CD14-positive monocyte (primary cell): ENCODE measurements around the gene TGFBR3. TPM values are rescaled to one million over a fixed set of nuclear protein-coding genes. Genes with fewer than 3 reads are reported as not detected.

Experiments
- DNase-seq, 3 donors: peaks; one replicate each; pipeline ENCODE4 v3.0.0-alpha.2; 2011 to 2022
- H2AFZ ChIP-seq: 2 replicates; pipeline ENCODE4 v1.6.0; 2012; ENCODE audit warnings: mild to moderate bottlenecking, low read depth, low read length, inconsistent platforms; ENCODE audit not compliant: insufficient read depth, poor library complexity, severe bottlenecking
- H3K27ac ChIP-seq, 2 donors: 1 replicate in 1 of 2; 2 replicates in 1 of 2; pipeline ENCODE4 v1.5.1; 2012 to 2013; ENCODE audit warnings: low read length in 2 of 2, control low read depth in 1 of 2, inconsistent platforms in 1 of 2, low read depth in 1 of 2, mild to moderate bottlenecking in 1 of 2
- H3K27me3 ChIP-seq, 2 donors: one replicate each; pipeline versions ENCODE4 v1.6.0 to v1.6.1; 2011 to 2013; ENCODE audit warnings: low read length in 2 of 2; ENCODE audit not compliant: control insufficient read depth in 2 of 2, insufficient read depth in 2 of 2
- H3K36me3 ChIP-seq, 2 donors: replicated peaks in 1 of 2; 1 replicate in 1 of 2; 2 replicates in 1 of 2; pipeline versions ENCODE4 v1.5.1 to v1.6.1; 2012 to 2013; ENCODE audit warnings: low read length in 2 of 2, control low read depth in 1 of 2, inconsistent platforms in 1 of 2, mild to moderate bottlenecking in 1 of 2; ENCODE audit not compliant: insufficient read depth in 2 of 2, control insufficient read depth in 1 of 2
- H3K4me1 ChIP-seq, 2 donors: 1 replicate in 1 of 2; 2 replicates in 1 of 2; pipeline versions ENCODE4 v1.5.1 to v1.6.1; 2012 to 2013; ENCODE audit warnings: low read length in 2 of 2, control low read depth in 1 of 2, inconsistent platforms in 1 of 2, mild to moderate bottlenecking in 1 of 2, moderate library complexity in 1 of 2; ENCODE audit not compliant: insufficient read depth in 2 of 2, control insufficient read depth in 1 of 2
- H3K4me2 ChIP-seq: replicated peaks from 2 replicates; pipeline ENCODE3; 2012; ENCODE audit warnings: low read length, moderate library complexity, mild to moderate bottlenecking; ENCODE audit not compliant: poor library complexity, severe bottlenecking; ENCODE audit errors: extremely low read depth
- H3K4me3 ChIP-seq, 3 experiments: fragments of 200-600 bp in 1 of 3; sonication (generic) in 1 of 3; replicated peaks in 1 of 3; 1 replicate in 2 of 3; 2 replicates in 1 of 3; pipeline ENCODE4 v1.5.1; 2011 to 2013; ENCODE audit warnings: low read length in 3 of 3, mild to moderate bottlenecking in 3 of 3, control low read depth in 2 of 3, low read depth in 2 of 3, inconsistent platforms in 1 of 3, moderate library complexity in 1 of 3
- H3K79me2 ChIP-seq: 2 replicates; pipeline ENCODE4 v1.6.0; 2012; ENCODE audit warnings: mild to moderate bottlenecking, control low read depth, inconsistent platforms, low read length, moderate library complexity; ENCODE audit not compliant: insufficient read depth
- H3K9ac ChIP-seq: 2 replicates; pipeline ENCODE4 v1.6.0; 2017; ENCODE audit warnings: low read length, mild to moderate bottlenecking; ENCODE audit not compliant: insufficient read depth, poor library complexity, severe bottlenecking
- H3K9me3 ChIP-seq, 2 donors: replicated peaks in 1 of 2; 1 replicate in 1 of 2; 2 replicates in 1 of 2; pipeline versions ENCODE4 v1.5.1 to v1.6.1; 2012 to 2013; ENCODE audit warnings: low read length in 2 of 2, control low read depth in 1 of 2; ENCODE audit not compliant: control insufficient read depth in 1 of 2, insufficient read depth in 1 of 2
- H4K20me1 ChIP-seq: 2 replicates; pipeline ENCODE4 v1.6.0; 2012; ENCODE audit warnings: mild to moderate bottlenecking, low read length, control low read depth, moderate library complexity; ENCODE audit not compliant: insufficient read depth
- H3K27ac Mint-ChIP-seq, 7 donors: one replicate each; pipeline ENCODE4 v1.8.0; 2020; ENCODE audit warnings: mild to moderate bottlenecking in 7 of 7, mixed read lengths in 7 of 7, moderate library complexity in 6 of 7, inconsistent platforms in 2 of 7
- H3K27me3 Mint-ChIP-seq, 3 donors: one replicate each; pipeline ENCODE4 v1.8.0; 2021 to 2022; ENCODE audit warnings: low read depth in 3 of 3, mild to moderate bottlenecking in 3 of 3, mixed read lengths in 3 of 3, moderate library complexity in 3 of 3, inconsistent platforms in 1 of 3
- H3K36me3 Mint-ChIP-seq, 2 donors: one replicate each; pipeline ENCODE4 v1.8.0; 2020; ENCODE audit warnings: mixed read lengths in 2 of 2, inconsistent platforms in 1 of 2, mild to moderate bottlenecking in 1 of 2
- H3K4me1 Mint-ChIP-seq: one replicate; pipeline ENCODE4 v1.8.0; 2020; ENCODE audit warnings: mild to moderate bottlenecking, mixed read lengths
- H3K4me3 Mint-ChIP-seq, 2 donors: one replicate each; pipeline ENCODE4 v1.8.0; 2020; ENCODE audit warnings: mild to moderate bottlenecking in 2 of 2, mixed read lengths in 2 of 2, moderate library complexity in 1 of 2
- H3K9me3 Mint-ChIP-seq, 7 donors: one replicate each; pipeline ENCODE4 v1.8.0; 2020 to 2022; ENCODE audit warnings: mixed read lengths in 7 of 7, mild to moderate bottlenecking in 6 of 7, moderate library complexity in 6 of 7, inconsistent platforms in 2 of 7
- WGBS: methylation state at CpG from one replicate; pipeline ENCODE4 v1.1.5; 2013; ENCODE audit warnings: missing lambda C conversion rate; ENCODE audit not compliant: insufficient coverage; 5-methylcytosine and 5-hydroxymethylcytosine counted together
- intact Hi-C, 2 donors: fragments of 100-400 bp; cut with micrococcal nuclease; formaldehyde crosslinking; loops; one replicate each; pipeline versions ENCODE4 v1.15.0 to v1.15.1; 2023
- polyA plus RNA-seq, 3 donors: library from polyadenylated mRNA; depleted of rRNA in 1 of 3; unstranded in 2 of 3; stranded (reverse) in 1 of 3; fragments of 300-500 nt in 2 of 3; fragments of >200 nt in 1 of 3; fragmentation: Illumina TruSeq in 2 of 3; gene quantifications; 1 replicate in 2 of 3; 2 replicates in 1 of 3; pipeline ENCODE4 v1.2.3, GENCODE V29; 2012 to 2021
- TF ChIP-seq, protein P1 (sequence below): fragments of 200-600 bp; IDR thresholded peaks from one replicate; pipeline ENCODE4 v1.8.0; 2022; ENCODE audit warnings: antibody characterized with exemption, mild to moderate bottlenecking

The TGFBR3 gene
- polyA plus RNA-seq, 3 donors = 0.09 to 0.28 (median 0.20) TPM

DNA sequence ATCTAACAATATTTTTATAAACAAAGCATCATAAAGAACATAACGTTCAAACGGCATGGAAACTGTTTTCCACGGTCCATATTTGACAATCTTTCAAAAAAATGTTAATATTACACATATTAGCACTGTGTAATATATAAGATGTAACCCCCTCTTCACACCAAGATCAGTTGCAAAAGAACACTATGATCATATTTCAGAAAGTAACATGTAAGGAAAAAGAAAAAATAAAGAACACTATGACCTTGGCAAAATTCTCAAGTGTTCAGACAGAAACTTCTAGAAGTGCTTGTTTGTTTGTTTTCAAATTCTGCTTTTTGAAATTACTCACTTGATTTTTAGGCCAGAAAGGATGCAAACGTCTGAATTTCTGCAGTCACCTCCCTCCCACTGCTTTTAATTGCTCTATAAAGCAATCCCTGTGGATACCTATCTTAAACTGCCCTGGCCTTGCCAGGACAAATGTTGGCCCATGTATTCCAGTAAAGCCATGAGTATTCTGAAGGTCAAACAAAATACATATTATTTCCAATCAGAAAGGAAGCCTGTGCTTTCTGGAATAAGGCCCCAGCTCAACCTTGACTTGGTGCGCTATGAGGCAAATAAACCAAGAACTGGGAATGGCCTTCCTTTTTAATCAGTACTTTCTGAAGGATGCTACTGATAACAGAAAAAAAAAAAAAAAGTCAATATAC, 68.6 kb downstream of the TGFBR3 start:
- no peaks in the 10 kb centered on the region for H3K9me3 ChIP-seq
- no peak overlapping the region for H3K4me3 ChIP-seq
- intact Hi-C loops = no loop called here
- Mint-ChIP-seq H3K4me3 (no peak overlapping the region), H3K9me3 (peaks cover 0 to 2% (median 0%) of the 10 kb centered on the region in 7 donors), H3K27ac (no peak overlapping the region), H3K36me3 (no peaks in the 10 kb centered on the region), H3K27me3 (peaks cover 0 to 3% (median 0%) of the 10 kb centered on the region in 3 donors), H3K4me1 (peaks cover 2% of the 10 kb centered on the region)
- H3K9ac ChIP-seq = no peak overlapping the region
- no peaks in the 10 kb centered on the region for H4K20me1 ChIP-seq
- TF ChIP-seq, protein P1, sequence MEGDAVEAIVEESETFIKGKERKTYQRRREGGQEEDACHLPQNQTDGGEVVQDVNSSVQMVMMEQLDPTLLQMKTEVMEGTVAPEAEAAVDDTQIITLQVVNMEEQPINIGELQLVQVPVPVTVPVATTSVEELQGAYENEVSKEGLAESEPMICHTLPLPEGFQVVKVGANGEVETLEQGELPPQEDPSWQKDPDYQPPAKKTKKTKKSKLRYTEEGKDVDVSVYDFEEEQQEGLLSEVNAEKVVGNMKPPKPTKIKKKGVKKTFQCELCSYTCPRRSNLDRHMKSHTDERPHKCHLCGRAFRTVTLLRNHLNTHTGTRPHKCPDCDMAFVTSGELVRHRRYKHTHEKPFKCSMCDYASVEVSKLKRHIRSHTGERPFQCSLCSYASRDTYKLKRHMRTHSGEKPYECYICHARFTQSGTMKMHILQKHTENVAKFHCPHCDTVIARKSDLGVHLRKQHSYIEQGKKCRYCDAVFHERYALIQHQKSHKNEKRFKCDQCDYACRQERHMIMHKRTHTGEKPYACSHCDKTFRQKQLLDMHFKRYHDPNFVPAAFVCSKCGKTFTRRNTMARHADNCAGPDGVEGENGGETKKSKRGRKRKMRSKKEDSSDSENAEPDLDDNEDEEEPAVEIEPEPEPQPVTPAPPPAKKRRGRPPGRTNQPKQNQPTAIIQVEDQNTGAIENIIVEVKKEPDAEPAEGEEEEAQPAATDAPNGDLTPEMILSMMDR = no peak
- H3K4me1 ChIP-seq = no peaks in the 10 kb centered on the region
- H3K27me3 ChIP-seq = no peaks in the 10 kb centered on the region
- no peaks in the 10 kb centered on the region for H3K36me3 ChIP-seq
- WGBS = no CpG with 5 or more reads among the region's 5 CpGs
- H3K4me2 ChIP-seq = no peak overlapping the region
- no peaks in the 10 kb centered on the region for H3K79me2 ChIP-seq
- no peak for DNase-seq
- H3K27ac ChIP-seq = no peak overlapping the region
- H2AFZ ChIP-seq = no peak overlapping the region

DNA sequence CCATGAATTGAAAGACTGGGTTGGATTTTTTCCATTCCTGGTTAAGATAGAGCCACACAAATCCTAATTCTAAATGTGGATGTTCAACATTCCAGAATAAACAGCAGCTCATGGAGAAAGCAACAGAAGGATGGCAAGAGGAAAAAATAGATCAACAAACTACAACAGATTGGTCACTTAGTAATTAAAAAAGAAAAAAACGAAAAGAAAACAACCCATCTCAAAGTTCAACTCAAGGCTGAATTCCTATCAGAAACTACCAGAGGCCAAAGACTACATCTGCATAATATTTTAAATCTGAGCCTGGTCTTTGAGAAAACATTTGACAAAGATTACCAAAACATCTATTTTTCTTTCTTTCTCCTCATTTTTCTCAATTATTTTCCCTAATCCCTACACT, 69.9 kb downstream of the TGFBR3 start:
- Histone ChIP-seq H4K20me1 (no peaks in the 10 kb centered on the region), H3K9me3 (no peaks in the 10 kb centered on the region), H3K4me2 (no peak overlapping the region), H3K79me2 (no peaks in the 10 kb centered on the region), H3K27ac (no peak overlapping the region), H3K27me3 (no peaks in the 10 kb centered on the region), H3K4me1 (no peaks in the 10 kb centered on the region), H3K4me3 (no peak overlapping the region), H3K9ac (no peak overlapping the region), H2AFZ (no peak overlapping the region), H3K36me3 (no peaks in the 10 kb centered on the region)
- peaks cover 0 to 3% (median 0%) of the 10 kb centered on the region in 3 donors for H3K27me3 Mint-ChIP-seq
- TF ChIP-seq, protein P1 = no peak
- intact Hi-C loops = no loop called here
- H3K36me3 Mint-ChIP-seq = no peaks in the 10 kb centered on the region
- WGBS = no CpG with 5 or more reads among the region's 1 CpG
- peaks cover 4% of the 10 kb centered on the region for H3K4me1 Mint-ChIP-seq
- H3K9me3 Mint-ChIP-seq = peaks cover 0 to 2% (median 0%) of the 10 kb centered on the region in 7 donors
- DNase-seq = no peak
- no peak overlapping the region for H3K27ac Mint-ChIP-seq
- no peak overlapping the region for H3K4me3 Mint-ChIP-seq
